Measurements from ENCODE around the gene USP54.

- TF ChIP-seq CTCF (conservative IDR thresholded peaks at IDR 0.05) (no peak), ZFX (IDR thresholded peaks at IDR 0.05) (no peak)
Observed at GRCh38 chr10:73494877-73495225, 96.3 kb downstream of the USP54 start.

All from C4-2B (cell line).